Stimulated activated CD4-positive, alpha-beta T cell treated with anti-CD3 and anti-CD28 coated beads, Interleukin-1b, Interleukin-23, amount 100 ng/mL, for 48 hours (primary cell): Measurements from ENCODE around the gene EPS8L1.
"Not testable (repeated sequence)": the region's sequence is repeated elsewhere in the genome, so short reads cannot be mapped to it uniquely, and the experiment has no call there.

ENCODE experiments used
- DNase-seq: peaks from one replicate; pipeline ENCODE4 v3.0.0-alpha.2; 2020

EPS8L1 gene

DNA sequence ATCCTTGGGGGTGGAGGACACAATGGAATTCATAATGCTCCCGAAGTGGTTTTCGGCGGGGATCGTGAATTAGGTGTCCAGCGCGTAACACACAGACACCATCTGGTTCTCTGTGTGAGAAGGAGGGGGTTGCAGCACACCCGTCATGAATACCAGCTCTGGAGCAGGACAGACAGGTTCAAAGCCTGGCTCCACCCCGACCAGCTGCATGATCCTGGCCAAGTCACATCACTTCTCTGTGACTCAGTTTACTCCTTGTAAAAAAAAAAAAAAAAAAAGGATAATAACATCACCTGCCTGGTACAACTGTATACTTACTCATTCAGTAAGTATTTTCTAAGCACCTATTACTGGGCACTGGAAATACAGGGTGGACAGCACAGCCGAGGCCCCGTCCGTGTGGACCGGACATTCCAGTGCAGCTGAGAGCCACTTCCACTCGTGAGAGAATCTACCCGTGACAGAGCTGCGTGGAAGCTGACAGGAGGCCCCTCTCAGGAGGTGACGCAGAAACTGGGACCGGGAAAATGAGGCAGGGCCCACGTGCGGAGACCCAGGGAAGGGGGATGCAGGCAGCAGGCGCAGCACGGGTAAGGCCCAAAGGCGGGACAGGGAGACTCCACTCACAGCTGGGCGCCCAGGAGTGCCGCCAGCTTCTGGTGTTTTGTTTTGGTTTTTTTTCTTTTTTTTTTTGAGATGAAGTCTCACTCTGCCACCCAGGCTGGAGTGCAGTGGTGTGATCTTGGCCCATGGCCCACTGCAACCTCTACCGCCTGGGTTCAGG, 24.7 kb upstream of the EPS8L1 start:
- no peak for DNase-seq

DNA sequence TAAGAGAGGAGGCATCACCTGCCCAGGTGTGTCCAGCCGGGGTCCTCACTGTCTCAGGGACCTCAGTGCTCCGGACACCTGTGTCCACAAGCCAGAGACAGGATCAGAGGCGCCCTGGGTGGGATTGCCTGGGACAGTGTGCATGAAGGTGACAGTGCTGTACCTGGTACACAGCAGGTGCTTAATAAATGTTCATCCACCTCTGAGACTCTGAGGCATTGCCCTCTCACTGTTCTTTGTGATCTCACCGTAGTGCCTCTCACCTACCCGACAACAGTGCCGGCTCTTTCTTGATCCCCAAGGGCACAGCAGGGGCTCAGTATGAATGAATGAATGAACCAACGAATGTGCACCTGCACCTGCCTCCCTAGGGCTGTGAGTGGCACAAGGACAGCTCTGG, 21.9 kb upstream of the EPS8L1 start:
- DNase-seq = no peak

DNA sequence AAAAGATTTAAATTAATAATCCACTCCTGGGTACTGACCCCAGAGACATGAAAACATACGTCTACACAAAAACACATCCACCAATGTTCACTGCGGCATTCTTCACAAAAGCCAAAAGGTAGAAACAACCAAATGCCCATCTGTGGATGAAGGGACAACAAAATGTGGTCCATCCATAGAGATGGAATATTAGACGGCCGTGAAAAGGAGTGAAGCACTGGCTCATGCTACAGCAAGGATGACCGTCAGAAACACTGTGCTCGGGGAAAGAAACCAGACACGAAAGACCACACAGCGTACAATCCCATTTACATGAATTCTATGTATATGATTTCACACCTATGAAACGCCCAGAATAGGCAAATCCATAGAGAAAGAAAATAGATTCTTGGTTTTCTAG, 18.8 kb upstream of the EPS8L1 start:
- DNase-seq = no peak

DNA sequence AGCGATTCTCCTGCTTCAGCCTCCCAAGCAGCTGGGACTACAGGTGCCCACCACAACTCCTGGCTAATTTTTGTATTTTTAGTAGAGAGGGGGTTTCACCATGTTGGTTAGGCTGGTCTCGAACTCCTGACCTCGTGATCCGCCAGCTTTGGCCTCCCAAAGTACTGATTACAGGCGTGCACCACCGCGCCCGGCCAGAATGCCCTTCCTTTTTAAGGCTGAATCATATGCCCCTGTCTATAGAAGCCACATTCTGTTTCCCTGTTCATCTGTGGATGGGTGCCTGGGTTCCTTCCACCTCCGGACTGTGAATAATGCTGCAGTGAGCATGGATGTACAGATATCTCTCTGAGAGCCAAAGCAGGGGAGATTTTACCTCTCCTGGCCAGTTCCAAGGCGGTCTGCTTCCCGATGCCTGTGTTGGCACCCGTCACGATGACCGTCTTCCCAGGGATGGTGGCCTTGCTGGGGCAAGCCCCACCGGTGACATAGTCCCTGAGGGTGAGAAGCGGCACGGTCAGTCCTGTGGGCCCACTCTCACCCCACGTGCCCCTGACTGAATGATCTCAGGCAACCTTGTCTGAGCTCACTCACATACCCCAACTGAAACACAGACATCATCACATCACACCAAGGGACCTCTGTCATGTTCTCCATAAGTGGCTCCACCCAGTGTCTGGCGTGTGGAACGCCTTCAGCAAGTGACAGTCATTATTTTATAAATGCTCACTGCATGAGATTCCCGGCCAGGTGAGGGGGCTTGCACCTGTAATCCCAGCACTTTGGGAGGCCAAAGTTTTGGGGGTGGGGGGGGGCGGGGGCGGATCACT, 16.7 kb upstream of the EPS8L1 start:
- no peak for DNase-seq

DNA sequence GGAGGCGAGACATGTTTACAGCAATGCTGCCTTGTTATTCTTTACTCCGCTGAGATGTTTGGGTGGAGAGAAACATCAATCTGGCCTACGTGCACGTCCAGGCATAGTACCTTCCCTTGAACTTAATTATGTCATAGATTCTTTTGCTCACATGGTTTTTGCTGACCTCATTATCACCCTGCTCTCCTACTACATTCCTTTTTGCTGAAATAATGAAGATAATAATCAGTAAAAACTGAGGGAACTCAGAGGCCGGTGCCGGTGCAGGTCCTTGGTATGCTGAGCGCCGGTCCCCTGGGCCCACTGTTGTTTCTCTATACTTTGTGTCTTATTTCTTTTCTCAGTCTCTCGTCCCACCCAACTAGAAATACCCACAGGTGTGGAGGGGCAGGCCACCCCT, 15.4 kb upstream of the EPS8L1 start:
- DNase-seq = not testable (repeated sequence)

DNA sequence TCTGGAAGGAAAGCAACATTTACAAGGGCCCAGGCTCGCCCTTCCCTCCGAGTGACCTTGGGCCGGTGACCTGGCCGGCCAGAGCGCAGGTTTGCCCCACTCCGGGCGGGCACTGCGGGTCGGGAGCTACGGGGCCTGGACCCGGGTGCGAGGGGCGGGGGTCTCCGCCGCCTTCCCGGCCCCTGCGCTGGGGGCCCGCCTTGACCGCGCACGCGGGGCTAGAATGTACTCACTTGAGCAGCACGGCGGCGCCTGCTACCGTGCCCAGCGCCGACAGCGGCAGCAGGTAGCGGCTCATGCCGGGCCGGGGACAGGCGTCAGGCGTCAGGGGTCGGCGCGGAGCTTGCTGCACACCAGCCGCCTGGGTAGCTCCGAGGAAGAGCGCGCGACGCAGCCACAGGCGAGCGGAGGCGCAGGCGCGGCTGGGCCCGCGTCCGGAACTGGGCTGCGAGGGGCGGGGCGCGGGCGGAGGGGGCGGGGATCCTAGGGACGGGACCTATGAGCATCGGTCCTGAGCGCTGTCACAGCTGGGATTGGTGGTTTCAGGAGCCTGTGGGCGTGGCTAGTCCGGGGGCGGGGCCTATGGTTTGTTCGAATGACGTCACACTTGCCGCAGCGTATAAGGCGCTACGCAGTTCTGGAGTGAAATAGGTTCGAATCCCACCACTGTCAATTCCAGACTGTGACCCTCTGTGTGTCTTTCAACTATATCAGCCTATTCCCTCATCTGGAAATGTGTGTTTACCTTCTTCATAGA, 12.8 kb upstream of the EPS8L1 start, which contains the start of gene RDH13:
TSS of gene RDH13 (minus strand) at position 414 of the 757 bp plus-strand sequence. CDS start at position 298, 116 bp downstream.
- DNase-seq = peak; percentile 99

DNA sequence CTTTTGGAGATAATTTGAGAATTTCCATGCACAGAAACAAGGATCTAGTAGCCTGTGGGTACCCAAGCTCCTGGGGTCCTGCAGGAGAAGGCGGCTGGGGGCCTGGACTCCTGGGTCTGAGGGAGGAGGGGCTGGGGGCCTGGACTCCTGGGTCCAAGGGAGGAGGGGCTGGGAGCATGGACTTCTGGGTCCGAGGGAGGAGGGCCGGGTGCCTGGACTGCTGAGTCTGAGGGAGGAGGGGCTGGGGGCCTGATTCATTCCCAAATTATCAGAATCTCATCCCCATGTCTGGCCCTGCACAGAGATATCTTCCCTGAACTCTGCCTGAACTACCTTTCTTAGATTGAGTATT, 12.2 kb upstream of the EPS8L1 start:
- DNase-seq = no peak

DNA sequence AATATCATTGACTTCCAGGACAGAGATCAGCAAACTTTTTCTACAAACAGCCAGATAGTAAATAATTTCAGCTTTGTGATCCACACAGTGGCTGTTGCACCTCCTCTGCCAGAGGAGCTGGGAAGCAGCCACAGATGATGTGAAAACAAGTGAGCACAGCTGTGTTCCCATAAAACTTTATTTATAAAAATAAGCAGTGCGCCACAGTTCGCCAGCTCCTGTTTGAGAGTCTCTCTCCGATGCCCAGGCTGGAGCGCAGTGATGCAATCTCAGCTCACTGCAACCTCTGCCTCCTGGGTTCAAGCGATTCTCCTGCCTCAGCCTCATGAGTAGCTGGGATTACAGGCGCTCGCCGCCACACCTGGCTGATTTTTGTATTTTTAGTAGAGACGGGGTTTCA, 10.2 kb upstream of the EPS8L1 start:
- not testable (repeated sequence) for DNase-seq

DNA sequence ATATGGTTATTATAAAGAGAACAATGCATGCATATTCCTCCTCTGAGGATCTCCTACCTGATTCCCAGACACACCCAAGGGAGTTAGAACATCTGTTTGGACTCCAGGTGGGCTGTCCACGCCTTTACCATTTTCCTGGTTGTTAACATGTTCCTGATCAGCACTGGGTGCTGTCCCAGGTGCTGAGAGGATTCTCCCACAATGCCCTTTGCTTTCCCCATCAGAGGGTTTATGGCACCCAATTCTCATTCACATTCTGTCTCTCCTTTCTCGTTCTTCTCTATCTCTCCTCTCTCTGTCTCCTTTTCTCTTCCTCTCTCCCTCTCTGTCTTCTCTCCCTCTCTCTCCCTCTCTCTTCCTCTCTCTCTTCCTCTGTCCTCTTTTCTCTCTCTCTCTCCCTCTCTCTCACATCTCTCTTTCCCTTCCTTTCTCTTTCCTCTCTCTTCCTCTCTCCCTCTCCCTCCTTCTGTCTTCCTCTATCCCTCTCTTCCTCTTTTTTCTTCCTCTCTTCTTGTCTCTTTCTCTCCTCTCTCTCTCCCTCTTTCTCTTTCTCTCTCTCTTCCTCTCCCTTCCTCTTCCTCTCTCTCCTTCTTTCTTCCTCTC, 9.5 kb upstream of the EPS8L1 start:
- DNase-seq = no peak

DNA sequence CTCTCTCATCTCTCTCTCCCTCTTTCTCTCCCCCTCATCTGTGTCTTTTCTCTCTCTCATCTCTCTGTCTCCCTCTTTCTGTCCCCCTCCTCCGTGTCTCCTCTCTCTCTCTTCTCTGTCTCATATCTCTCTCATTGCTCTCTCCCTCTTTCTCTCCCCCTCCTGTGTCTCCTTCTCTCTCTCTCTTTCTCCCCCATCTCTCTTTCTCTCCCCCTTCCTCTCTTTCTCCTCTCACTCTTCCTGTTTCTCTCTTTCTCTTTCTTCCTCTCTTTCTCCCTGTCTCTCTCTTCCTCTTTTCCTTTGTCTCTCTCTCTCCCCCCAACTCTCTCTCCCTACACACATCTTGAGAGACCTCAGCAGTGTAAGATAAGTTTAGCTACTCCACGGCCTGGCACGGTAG, 7.8 kb upstream of the EPS8L1 start:
- no peak for DNase-seq

DNA sequence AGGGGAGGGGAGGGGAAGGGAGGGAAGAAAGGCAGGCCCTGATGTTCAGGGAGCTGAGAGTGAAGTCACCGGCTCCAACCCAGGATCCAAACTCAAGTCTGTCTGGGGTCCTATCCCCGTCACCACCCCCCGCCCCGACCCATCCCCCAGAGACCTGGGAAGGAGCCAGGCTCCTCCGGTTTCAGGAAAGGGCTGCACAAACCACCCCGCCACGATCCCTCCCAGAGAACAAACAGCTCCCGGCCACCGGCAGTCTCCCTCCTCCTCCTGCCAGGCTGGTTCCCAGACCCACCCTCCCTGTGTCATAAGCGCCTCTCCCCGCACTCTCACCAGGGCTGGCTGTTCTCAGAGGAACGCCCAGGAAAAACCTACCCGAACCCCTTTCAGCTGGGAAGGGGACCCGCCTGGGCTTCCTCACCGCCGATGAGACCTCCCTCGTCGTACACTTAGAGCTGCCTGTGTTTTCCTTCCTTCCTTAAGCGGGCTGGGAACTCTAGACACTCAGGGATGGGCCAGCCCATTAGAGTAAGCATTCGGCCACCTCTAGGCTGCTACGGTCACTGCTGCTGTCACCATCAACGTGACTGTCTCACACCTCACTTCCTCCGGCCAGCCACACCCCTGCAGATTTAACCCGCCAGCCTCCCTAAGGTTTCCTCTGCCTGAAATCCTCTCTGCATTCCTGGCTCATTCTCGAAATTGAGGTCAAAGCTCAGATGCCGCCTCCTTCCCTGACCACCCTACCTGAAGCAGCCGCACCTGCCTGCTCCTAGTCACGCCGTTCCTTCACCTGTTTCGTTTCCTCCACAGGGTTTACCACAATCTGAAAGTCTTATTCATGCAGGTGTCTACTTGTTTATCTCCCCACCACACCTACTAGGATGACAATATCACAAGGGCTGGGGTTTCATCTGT, 6.5 kb upstream of the EPS8L1 start:
- DNase-seq = no peak

DNA sequence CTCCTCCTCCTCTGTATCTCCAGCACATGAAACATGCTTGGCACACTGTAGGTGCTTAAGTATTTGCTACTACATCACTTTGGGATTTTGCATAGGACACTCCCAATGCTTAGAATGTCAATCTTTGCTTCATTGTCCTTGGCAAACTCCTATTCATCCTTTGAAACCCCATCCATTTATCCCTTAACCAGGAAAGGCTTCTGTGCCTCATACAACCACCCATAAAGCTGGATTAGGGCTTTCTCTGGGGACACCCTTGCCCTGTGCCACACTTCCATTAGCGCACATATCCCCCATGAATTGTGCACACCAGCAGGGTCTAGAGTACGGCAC, 5.8 kb upstream of the EPS8L1 start:
- no peak for DNase-seq

DNA sequence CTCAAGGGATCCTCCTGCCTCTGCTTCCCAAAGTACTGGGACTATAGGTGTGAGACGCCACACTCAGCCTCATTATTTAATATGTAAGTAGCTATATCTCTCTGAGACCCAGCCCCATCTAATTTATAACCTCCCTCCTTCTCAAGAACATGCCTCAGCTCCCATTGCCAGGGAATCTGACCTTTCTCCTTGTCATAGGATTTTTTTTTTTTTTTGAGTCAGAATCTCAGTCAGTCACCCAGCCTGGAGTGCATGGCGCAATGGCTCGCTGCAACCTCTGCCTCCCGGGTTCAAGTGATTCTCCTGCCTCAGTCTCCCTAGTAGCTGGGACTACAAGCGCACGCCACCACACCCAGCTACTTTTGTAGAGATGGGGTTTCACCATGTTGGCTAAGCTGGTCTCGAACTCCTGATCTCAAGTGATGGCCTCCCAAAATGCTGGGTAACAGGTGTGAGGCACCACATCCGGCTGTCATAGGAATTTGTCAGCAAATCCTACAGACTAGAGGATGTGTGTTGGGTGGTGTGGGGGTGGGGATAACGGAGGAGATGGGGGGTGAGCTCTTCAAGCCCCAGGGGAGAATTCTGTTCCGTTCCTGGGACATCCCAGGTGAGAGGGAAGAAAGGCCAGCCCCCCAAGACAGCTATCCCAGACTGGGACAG, 5.1 kb upstream of the EPS8L1 start:
- no peak for DNase-seq

DNA sequence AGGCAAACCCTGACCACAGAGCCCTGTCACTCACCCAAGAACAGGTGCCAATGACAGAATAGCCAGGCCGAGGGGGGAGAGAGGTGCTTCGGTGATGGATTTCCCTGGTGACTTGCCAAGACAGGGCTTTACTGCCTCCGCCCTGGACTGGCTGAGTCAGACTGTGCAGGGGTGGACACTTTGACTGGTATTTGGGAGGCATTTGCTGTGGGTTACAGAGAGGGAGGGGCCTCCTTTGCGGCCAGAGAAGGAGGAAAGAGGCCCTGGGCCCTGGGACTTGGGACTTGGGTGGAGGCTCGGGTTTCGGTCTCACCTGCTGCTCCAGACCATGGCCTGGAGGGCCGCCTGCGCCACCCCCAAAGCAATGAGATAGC, 4.6 kb upstream of the EPS8L1 start:
- no peak for DNase-seq

DNA sequence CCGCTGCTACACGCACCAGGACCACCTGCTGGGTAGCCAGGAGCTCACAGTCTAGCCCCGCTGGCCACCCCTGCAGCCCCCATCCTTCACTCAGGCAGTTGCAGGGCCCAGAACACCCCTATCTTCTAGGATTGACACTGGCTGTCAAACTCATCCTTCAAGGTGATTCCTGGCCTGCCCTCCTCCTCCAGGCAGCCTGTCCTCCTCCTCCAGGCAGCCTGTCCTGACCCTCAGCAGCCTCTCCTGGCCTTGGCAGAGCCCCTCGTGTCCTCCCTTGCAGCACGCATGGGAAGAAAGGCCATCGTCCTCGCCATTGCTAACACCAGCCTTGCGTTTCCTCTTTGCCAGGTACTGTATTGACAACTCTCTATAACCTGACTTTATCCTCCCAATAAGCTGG, 3.8 kb upstream of the EPS8L1 start:
- DNase-seq = no peak

DNA sequence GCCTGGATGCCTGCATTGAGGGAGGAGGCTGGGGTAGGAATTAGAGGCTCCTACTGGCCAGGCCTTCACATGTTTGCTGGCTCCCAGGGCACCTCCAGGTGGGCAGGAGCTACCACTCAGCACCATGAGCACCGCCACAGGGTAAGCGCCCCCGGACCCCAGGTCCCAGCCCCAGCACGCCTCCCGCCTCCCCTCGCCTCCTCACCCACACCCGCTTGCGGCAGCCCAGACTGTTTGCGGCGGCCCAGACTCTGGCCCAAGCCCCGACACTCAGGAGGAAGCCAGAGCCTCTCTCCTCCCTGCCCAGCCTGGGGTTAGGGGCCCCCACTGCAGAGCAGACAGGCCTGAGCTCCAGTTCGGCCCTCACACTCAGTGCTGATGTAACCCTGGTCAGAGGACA, 652 bp downstream of the EPS8L1 start:
- no peak for DNase-seq

DNA sequence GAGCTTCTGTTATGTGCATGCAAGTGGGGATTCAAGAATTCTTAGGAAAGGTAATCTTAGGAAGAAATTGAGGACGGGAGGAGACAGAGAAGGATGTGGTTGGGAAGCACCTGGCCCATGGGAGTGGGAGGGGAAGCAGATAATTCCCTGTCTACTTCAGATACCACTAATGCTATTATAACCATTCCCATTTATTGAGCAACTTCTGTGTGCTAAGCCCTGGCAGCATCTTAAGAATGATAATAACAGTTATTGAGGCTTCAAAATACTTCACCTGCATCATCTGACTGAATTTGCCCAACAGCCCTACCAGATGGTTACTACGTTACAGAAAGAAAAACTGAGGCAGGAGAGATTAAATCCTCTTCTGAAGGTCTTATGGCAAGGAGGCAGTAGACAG, 1.4 kb downstream of the EPS8L1 start:
- DNase-seq = no peak

DNA sequence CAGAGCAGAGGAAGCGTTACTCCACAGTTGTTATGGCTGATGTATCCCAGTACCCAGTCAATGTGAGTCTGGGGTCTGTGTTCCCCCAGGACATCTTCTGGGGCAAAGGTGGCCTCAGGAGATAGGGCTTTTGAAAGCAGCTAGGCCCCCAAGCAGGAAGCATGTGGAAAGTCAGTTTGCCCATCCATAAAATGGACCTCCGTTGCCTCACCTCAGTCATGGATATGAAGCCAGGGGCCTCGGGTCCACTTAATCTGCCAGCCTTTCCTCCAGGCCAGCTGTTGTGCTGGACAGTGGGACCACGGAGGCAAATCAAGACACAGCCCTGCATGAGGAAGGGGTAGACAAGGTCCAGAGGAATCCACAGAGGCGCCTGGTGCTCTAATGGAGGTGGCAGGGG, 3.3 kb downstream of the EPS8L1 start:
- no peak for DNase-seq

DNA sequence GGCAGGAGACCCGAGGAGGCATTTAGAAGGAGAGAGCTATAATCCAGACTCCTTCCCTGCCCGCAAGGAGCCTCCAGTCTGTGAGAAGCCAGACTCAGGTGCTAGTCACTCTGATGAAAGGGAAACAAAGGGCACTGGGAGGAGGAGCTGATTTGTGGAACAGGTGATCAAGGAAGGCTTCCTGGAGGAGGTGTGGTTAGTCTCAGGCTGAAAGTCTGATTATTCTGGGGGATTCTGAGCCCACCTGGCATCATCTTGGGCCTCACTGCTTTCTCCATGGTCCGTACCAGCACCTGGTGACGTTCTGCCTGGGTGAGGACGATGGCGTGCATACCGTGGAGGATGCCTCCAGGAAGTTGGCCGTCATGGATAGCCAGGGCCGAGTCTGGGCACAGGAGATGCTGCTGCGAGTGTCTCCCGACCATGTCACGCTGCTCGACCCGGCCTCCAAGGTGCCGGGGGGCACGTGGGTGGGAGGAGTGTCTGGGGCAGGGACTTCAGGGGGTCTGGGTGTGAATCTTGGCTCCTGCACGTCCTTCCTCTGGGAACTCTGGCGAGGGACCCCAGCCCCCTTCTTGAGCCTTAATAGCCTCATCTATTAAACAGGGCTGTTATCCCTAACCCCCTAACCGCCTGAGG, 3.9 kb downstream of the EPS8L1 start:
- DNase-seq = no peak

DNA sequence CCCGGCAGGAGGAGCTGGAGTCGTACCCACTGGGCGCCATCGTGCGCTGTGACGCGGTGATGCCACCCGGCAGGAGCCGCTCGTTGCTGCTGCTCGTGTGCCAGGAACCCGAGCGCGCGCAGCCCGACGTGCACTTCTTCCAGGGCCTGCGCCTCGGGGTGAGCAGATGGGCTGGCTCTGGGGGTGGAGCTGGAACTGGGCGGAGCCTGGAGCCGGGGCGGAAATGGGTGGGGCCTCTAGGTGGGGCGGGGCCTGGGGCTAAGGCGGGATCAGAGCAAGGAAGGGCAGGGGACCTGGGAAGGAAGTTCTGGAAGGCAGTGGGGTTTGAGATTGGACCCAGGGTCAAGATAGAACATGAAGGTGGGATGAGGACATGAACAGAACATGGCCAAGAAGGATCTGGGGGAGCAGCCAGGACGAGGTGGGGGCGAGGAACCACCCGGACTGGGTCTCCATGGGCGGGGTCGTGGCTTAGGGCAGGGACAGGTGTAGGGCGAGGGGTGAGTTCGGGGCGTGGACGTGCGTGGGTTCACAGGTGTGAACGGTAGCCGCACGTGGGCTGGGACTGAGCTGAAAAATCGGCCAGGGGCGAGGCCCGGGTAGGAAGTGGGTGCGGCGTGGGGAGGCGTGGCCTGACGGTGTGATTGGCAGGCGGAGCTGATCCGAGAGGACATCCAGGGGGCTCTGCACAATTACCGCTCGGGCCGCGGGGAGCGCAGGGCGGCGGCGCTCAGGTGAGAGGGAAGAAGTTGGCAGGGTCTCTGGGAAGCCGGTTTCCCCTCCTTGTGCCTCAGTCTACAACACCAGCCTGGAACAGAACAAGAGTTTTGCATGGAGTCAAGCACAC, 4.7 kb downstream of the EPS8L1 start:
- peak; percentile 80 for DNase-seq
